Measurements from ENCODE around the gene IL31RA. TPM values are rescaled to one million over a fixed set of nuclear protein-coding genes. Genes with fewer than 3 reads are reported as not detected.

Gene IL31RA
- total RNA-seq, 4 donors from 2014 or later = 0.89 to 3.0 (median 1.0) TPM

- H3K4me3 ChIP-seq = no peak overlapping the region
- WGBS = 44% methylated on average over 2 of the region's 2 CpGs
- H3K9me3 ChIP-seq = no peaks in the 10 kb centered on the region
- no peaks in the 10 kb centered on the region for H3K27me3 ChIP-seq
- H3K27ac ChIP-seq = no peak overlapping the region
- H3K36me3 ChIP-seq = no peaks in the 10 kb centered on the region
- peaks cover 9% of the 10 kb centered on the region for H3K4me1 ChIP-seq
- TF ChIP-seq POLR2A (IDR thresholded peaks at IDR 0.05) (no peak), CTCF (IDR thresholded peaks at IDR 0.05) (no peak), POLR2AphosphoS5 (IDR thresholded peaks at IDR 0.05) (no peak), EP300 (IDR thresholded peaks at IDR 0.05) (no peak)
- DNase-seq (ENCODE audit: low spot score in 2 of 2) = no peak
Observed at GRCh38 chr5:55858104-55858503, 6.9 kb downstream of the IL31RA start.

GRCh38 chr5:55860288-55860687 lies 9.1 kb downstream of the IL31RA start:
- 76% methylated on average over 3 of the region's 3 CpGs for WGBS
- TF ChIP-seq CTCF (IDR thresholded peaks at IDR 0.05) (no peak), POLR2AphosphoS5 (IDR thresholded peaks at IDR 0.05) (no peak), POLR2A (IDR thresholded peaks at IDR 0.05) (no peak), EP300 (IDR thresholded peaks at IDR 0.05) (no peak)
- no peaks in the 10 kb centered on the region for H3K27me3 ChIP-seq
- no peaks in the 10 kb centered on the region for H3K9me3 ChIP-seq
- no peak overlapping the region for H3K4me3 ChIP-seq
- H3K27ac ChIP-seq = no peak overlapping the region
- no peaks in the 10 kb centered on the region for H3K36me3 ChIP-seq
- DNase-seq (ENCODE audit: low spot score in 2 of 2) = no peak
- H3K4me1 ChIP-seq = no peaks in the 10 kb centered on the region

- H3K27me3 ChIP-seq = no peaks in the 10 kb centered on the region
- no peak overlapping the region for H3K27ac ChIP-seq
- WGBS = 88% methylated on average over 4 of the region's 4 CpGs
- TF ChIP-seq CTCF (IDR thresholded peaks at IDR 0.05) (no peak), POLR2AphosphoS5 (IDR thresholded peaks at IDR 0.05) (no peak), EP300 (IDR thresholded peaks at IDR 0.05) (no peak), POLR2A (IDR thresholded peaks at IDR 0.05) (no peak)
- H3K9me3 ChIP-seq = no peaks in the 10 kb centered on the region
- H3K4me1 ChIP-seq = no peaks in the 10 kb centered on the region
- H3K4me3 ChIP-seq = no peak overlapping the region
- no peak for DNase-seq (ENCODE audit: low spot score in 2 of 2)
- H3K36me3 ChIP-seq = no peaks in the 10 kb centered on the region
Observed at GRCh38 chr5:55860709-55861108, 9.6 kb downstream of the IL31RA start.

- H3K9me3 ChIP-seq = no peaks in the 10 kb centered on the region
- WGBS = 90% methylated on average over 9 of the region's 9 CpGs
- no peak overlapping the region for H3K27ac ChIP-seq
- H3K27me3 ChIP-seq = no peaks in the 10 kb centered on the region
- no peak for TF ChIP-seq POLR2AphosphoS5 (IDR thresholded peaks at IDR 0.05)
- no peak for TF ChIP-seq POLR2A (IDR thresholded peaks at IDR 0.05)
- TF ChIP-seq CTCF (IDR thresholded peaks at IDR 0.05) = no peak
- TF ChIP-seq EP300 (IDR thresholded peaks at IDR 0.05) = no peak
- no peaks in the 10 kb centered on the region for H3K4me1 ChIP-seq
- no peak for DNase-seq (ENCODE audit: low spot score in 2 of 2)
- H3K4me3 ChIP-seq = no peak overlapping the region
- H3K36me3 ChIP-seq = no peaks in the 10 kb centered on the region
Observed at GRCh38 chr5:55864606-55865541, 13.7 kb downstream of the IL31RA start.

- Histone ChIP-seq H3K4me3 (no peak overlapping the region), H3K27ac (no peak overlapping the region), H3K27me3 (no peaks in the 10 kb centered on the region), H3K4me1 (no peaks in the 10 kb centered on the region), H3K36me3 (no peaks in the 10 kb centered on the region), H3K9me3 (no peaks in the 10 kb centered on the region)
- DNase-seq (ENCODE audit: low spot score in 2 of 2) = no peak
- WGBS = 92% methylated on average over 3 of the region's 3 CpGs
- TF ChIP-seq POLR2AphosphoS5 (IDR thresholded peaks at IDR 0.05) (no peak), CTCF (IDR thresholded peaks at IDR 0.05) (no peak), POLR2A (IDR thresholded peaks at IDR 0.05) (no peak)
Observed at GRCh38 chr5:55865831-55866230, 14.7 kb downstream of the IL31RA start.

Data from suprapubic skin (tissue), 4 donors.